GM12878 (cell line): ENCODE measurements around the gene NUBP1. TPM values are rescaled to one million over a fixed set of nuclear protein-coding genes. Genes with fewer than 3 reads are reported as not detected.

Experiments used
- ATAC-seq: fragments of 200-7000 bp; cut with Tn5 transposase; 3 replicates; pipeline ENCODE4 v1.9.1; 2020; ENCODE audit warnings: mild to moderate bottlenecking, moderate library complexity
- BruUV-seq: library from RNA; stranded (reverse); fragments of 400-500 nt; replicated peaks from 2 replicates; lab custom pipeline; 2021; lab: Mats Ljungman, UMichigan
- CTCF ChIA-PET: fragments of 300-600 bp; sonication (Branson Sonifier 250); formaldehyde crosslinking; extraction: SDS; loops from one replicate; lab custom pipeline; 2021; ENCODE audit warnings: inconsistent platforms; lab: Yijun Ruan, JAX
- POLR2A ChIA-PET: fragments of 350-600 bp; formaldehyde crosslinking; extraction: SDS; loops from one replicate; lab custom pipeline; 2021; ENCODE audit warnings: inconsistent platforms; lab: Charles Lee
- RAD21 ChIA-PET: fragments of 300-600 bp; sonication (Branson Sonifier 250); formaldehyde crosslinking; loops from one replicate; lab custom pipeline; 2023; ENCODE audit warnings: antibody characterized with exemption; ENCODE audit not compliant: unreplicated experiment; lab: Charles Lee
- SMC1A ChIA-PET: fragments of 300-600 bp; sonication (Branson Sonifier 250); formaldehyde crosslinking; loops from one replicate; lab custom pipeline; 2023; ENCODE audit not compliant: unreplicated experiment, uncharacterized antibody; lab: Charles Lee
- DNase-seq: peaks from one replicate; pipeline ENCODE4 v3.0.0-alpha.2; 2011; ENCODE audit warnings: low read depth, low spot score
- FAIRE-seq: peaks from 3 replicates; lab custom pipeline; 2011; peaks lifted over from hg19 to GRCh38; lab: Jason Lieb, UNC
- H2AFZ ChIP-seq: 2 replicates; pipeline ENCODE4 v1.6.0; 2011; ENCODE audit warnings: low read depth, low read length, control low read depth; ENCODE audit not compliant: control insufficient read depth
- H3K27ac ChIP-seq: 2 replicates; pipeline ENCODE4 v1.5.1; 2011; ENCODE audit warnings: control low read depth; ENCODE audit not compliant: control insufficient read depth, insufficient read depth
- H3K27me3 ChIP-seq, 2 experiments: replicated peaks in 1 of 2; 2 replicates each; pipeline versions ENCODE4 v1.6.0 to v1.6.1; 2011; ENCODE audit warnings: low read length in 1 of 2; ENCODE audit not compliant: control insufficient read depth in 2 of 2, insufficient read depth in 2 of 2
- H3K36me3 ChIP-seq, 2 experiments: 2 replicates each; pipeline ENCODE4 v1.5.1; 2011; ENCODE audit warnings: low read length in 1 of 2; ENCODE audit not compliant: control insufficient read depth in 2 of 2, insufficient read depth in 2 of 2
- H3K4me1 ChIP-seq: 2 replicates; pipeline ENCODE4 v1.6.1; 2011; ENCODE audit warnings: mild to moderate bottlenecking, low read length, moderate library complexity, mixed read lengths; ENCODE audit not compliant: control insufficient read depth, insufficient read depth
- H3K4me2 ChIP-seq: 2 replicates; pipeline ENCODE4 v1.6.0; 2011; ENCODE audit warnings: control low read depth; ENCODE audit not compliant: control insufficient read depth, insufficient read depth
- H3K4me3 ChIP-seq: fragments of 200-600 bp; sonication (generic); 2 replicates; pipeline ENCODE4 v1.5.1; 2016
- H3K79me2 ChIP-seq: 2 replicates; pipeline ENCODE4 v1.6.0; 2011; ENCODE audit warnings: low read length; ENCODE audit not compliant: control insufficient read depth, insufficient read depth
- H3K9ac ChIP-seq: 2 replicates; pipeline ENCODE4 v1.8.0; 2011; ENCODE audit warnings: low read length, control low read depth, mixed read lengths; ENCODE audit not compliant: control insufficient read depth, insufficient read depth
- H3K9me3 ChIP-seq: replicated peaks from 3 replicates; pipeline ENCODE4 v1.5.1; 2011; ENCODE audit warnings: mild to moderate bottlenecking, low read length; ENCODE audit not compliant: control insufficient read depth, insufficient read depth
- H4K20me1 ChIP-seq: 2 replicates; pipeline ENCODE4 v1.6.0; 2011; ENCODE audit not compliant: control insufficient read depth, insufficient read depth
- BHLHE40 ChIP-seq, 2 experiments: fragments of 450-650 bp in 1 of 2; IDR thresholded peaks; 2 replicates each; pipeline ENCODE4 v1.6.1; 2011 to 2017; ENCODE audit warnings: low read depth in 2 of 2, borderline replicate concordance in 1 of 2, improper control_type of control experiment in 1 of 2, low read length in 1 of 2, mild to moderate bottlenecking in 1 of 2
- CBX3 ChIP-seq: fragments of 200-600 bp; sonication (generic); IDR thresholded peaks from 2 replicates; pipeline ENCODE4 v1.6.1; 2016; ENCODE audit warnings: low read depth, borderline replicate concordance
- CEBPB ChIP-seq, 2 experiments: fragments of 150-350 bp in 1 of 2; IDR thresholded peaks; 2 replicates each; pipeline ENCODE4 v1.6.1; 2012 to 2014; ENCODE audit warnings: low read depth in 2 of 2, low read length in 2 of 2, borderline replicate concordance in 1 of 2, inconsistent platforms in 1 of 2
- FOXM1 ChIP-seq: IDR thresholded peaks from 2 replicates; pipeline ENCODE4 v1.6.1; 2012; ENCODE audit warnings: low read depth, mild to moderate bottlenecking, inconsistent platforms, low read length, moderate library complexity
- KLF5 ChIP-seq: fragments of 450-650 bp; IDR thresholded peaks from 2 replicates; pipeline ENCODE4 v1.6.1; 2014; ENCODE audit warnings: mild to moderate bottlenecking; ENCODE audit not compliant: partially characterized antibody
- MAX ChIP-seq: IDR thresholded peaks from 2 replicates; pipeline ENCODE4 v1.6.1; 2012; ENCODE audit warnings: low read depth, low read length, improper control_type of control experiment
- MTA2 ChIP-seq: fragments of 450-650 bp; IDR thresholded peaks from 2 replicates; pipeline ENCODE4 v1.6.1; 2016; ENCODE audit warnings: low read depth, mild to moderate bottlenecking, moderate library complexity
- NR2F1 ChIP-seq: fragments of 450-650 bp; conservative IDR thresholded peaks from 2 replicates; pipeline ENCODE4 v1.6.1; 2017; ENCODE audit warnings: mild to moderate bottlenecking
- PML ChIP-seq: IDR thresholded peaks from 2 replicates; pipeline ENCODE4 v1.6.1; 2012; ENCODE audit warnings: low read length, inconsistent platforms
- SMAD1 ChIP-seq: fragments of 450-650 bp; IDR thresholded peaks from 2 replicates; pipeline ENCODE4 v1.6.1; 2018; ENCODE audit warnings: mild to moderate bottlenecking, low read depth; ENCODE audit not compliant: partially characterized antibody
- YY1 ChIP-seq: IDR thresholded peaks from 2 replicates; pipeline ENCODE4 v1.6.1; 2011; ENCODE audit warnings: low read depth, mild to moderate bottlenecking, low read length
- ZBTB40 ChIP-seq: fragments of 450-650 bp; IDR thresholded peaks from 2 replicates; pipeline ENCODE4 v1.6.1; 2016; ENCODE audit warnings: mild to moderate bottlenecking, moderate library complexity, borderline replicate concordance
- WGBS: methylation state at CpG from one replicate; pipeline ENCODE4 v1.1.6; 2016; ENCODE audit warnings: low lambda C conversion rate; ENCODE audit not compliant: insufficient replicate concordance, insufficient coverage; ENCODE audit errors: missing lambda C conversion rate; 5-methylcytosine and 5-hydroxymethylcytosine counted together
- in situ Hi-C: fragments of 300-500 bp; cut with MboI; formaldehyde crosslinking; loops from 9 replicates; pipeline ENCODE4 v1.14.3; 2018; ENCODE audit warnings: mixed read lengths
- intact Hi-C: fragments of 100-400 bp; cut with micrococcal nuclease; formaldehyde crosslinking; loops from one replicate; pipeline ENCODE4 v1.14.2; 2022; ENCODE audit not compliant: unreplicated experiment
- polyA plus RNA-seq, 11 experiments: library from polyadenylated mRNA; depleted of rRNA in 4 of 11; unstranded in 6 of 11; stranded (reverse) in 5 of 11; fragments of >200 nt; fragmentation: Nextera tagmentation in 4 of 11; fragmentation: Illumina TruSeq in 1 of 11; extraction: Ambion mirVana in 4 of 11; extraction: Trizol in 1 of 11; gene quantifications; 1 replicate in 1 of 11; 2 replicates in 10 of 11; pipeline versions ENCODE4 v1.2.1 to v1.2.3, GENCODE V29; 2011 to 2016; ENCODE audit warnings: inconsistent platforms in 2 of 11, missing spikeins in 2 of 11, low read depth in 1 of 11
- total RNA-seq, 4 experiments: library from RNA; depleted of rRNA in 3 of 4; stranded (reverse); fragments of >200 nt in 3 of 4; fragmentation: Illumina TruSeq in 1 of 4; extraction: Trizol in 1 of 4; gene quantifications; 2 replicates each; pipeline versions ENCODE4 v1.2.1 to v1.2.3, GENCODE V29; 2013 to 2021
- TF ChIP-seq, protein P1 (sequence below): fragments of 450-650 bp; formaldehyde crosslinking; IDR thresholded peaks from 2 replicates; pipeline ENCODE4 v1.4.0; 2022; ENCODE audit warnings: mild to moderate bottlenecking, moderate library complexity
- TF ChIP-seq, protein P2 (sequence below): fragments of 450-650 bp; IDR thresholded peaks from 2 replicates; pipeline ENCODE4 v1.6.1; 2014; ENCODE audit warnings: mild to moderate bottlenecking

NUBP1 gene
- total and polyA plus RNA-seq, 10 of the 15 experiments (the other 5 are each of a cell fraction or from before 2014, with no cell fraction given), result 31.0 to 74.9 (median 58.3) TPM

DNA sequence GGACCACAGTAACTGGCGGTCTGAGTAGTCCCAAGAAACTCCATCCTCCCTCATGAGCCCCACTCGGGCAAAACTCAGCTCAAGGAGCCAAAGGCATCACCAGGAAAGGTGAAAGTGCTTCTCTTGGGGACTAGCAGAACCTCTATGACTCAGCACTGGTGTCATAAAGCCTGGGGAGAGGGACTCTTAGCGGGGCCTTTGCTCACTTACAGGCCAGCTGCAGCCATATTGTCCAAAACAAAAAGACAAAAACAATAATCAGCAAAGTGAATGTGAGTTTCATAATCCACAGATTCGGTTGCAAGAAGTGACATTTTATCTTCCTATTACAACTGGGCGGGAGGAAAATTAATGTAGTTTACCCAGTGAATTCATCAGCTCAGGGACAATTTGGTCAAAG lies 48.8 kb upstream of the NUBP1 start, which contains the start of gene TEKT5:
Gene TEKT5, minus strand, starts transcription at position 101 of the 400 bp plus-strand sequence. Its CDS starts 57 bp downstream, at position 44.
- Histone ChIP-seq H3K27me3 (no peaks in the 10 kb centered on the region), H3K27ac (no peak within 1 kb of the TSS), H2AFZ (no peak within 1 kb of the TSS), H3K4me2 (no peak within 1 kb of the TSS), H4K20me1 (no peaks in the 10 kb centered on the region), H3K9ac (no peak within 1 kb of the TSS), H3K9me3 (no peaks in the 10 kb centered on the region), H3K36me3 (no peaks in the 10 kb centered on the region), H3K4me1 (no peaks in the 10 kb centered on the region), H3K79me2 (no peaks in the 10 kb centered on the region), H3K4me3 (no peak within 1 kb of the TSS)
- ChIA-PET RAD21 (no interaction called here), SMC1A (interaction anchor here (1.2 kb wide), 1 partner anchor 180 kb away, joined by 3 read pairs; no protein-coding TSS in a partner anchor), POLR2A (no interaction called here), CTCF (no interaction called here)
- DNase-seq, result no peak
- intact Hi-C loops (no loop called here), in situ Hi-C loops (no loop called here)
- 18% methylated on average over 5 of the region's 5 CpGs for WGBS
- BruUV-seq, result no TSS peak
- peak; percentile 35; the same call in 1 of the 3 replicates for ATAC-seq
- FAIRE-seq, result no peak
- no peak for TF ChIP-seq BHLHE40 (IDR thresholded peaks at IDR 0.05; ENCODE audit: borderline replicate concordance in 1 of 2, low read depth in 2 of 2, low read length in 1 of 2)
- TF ChIP-seq NR2F1, result no peak
- TF ChIP-seq, protein P1, sequence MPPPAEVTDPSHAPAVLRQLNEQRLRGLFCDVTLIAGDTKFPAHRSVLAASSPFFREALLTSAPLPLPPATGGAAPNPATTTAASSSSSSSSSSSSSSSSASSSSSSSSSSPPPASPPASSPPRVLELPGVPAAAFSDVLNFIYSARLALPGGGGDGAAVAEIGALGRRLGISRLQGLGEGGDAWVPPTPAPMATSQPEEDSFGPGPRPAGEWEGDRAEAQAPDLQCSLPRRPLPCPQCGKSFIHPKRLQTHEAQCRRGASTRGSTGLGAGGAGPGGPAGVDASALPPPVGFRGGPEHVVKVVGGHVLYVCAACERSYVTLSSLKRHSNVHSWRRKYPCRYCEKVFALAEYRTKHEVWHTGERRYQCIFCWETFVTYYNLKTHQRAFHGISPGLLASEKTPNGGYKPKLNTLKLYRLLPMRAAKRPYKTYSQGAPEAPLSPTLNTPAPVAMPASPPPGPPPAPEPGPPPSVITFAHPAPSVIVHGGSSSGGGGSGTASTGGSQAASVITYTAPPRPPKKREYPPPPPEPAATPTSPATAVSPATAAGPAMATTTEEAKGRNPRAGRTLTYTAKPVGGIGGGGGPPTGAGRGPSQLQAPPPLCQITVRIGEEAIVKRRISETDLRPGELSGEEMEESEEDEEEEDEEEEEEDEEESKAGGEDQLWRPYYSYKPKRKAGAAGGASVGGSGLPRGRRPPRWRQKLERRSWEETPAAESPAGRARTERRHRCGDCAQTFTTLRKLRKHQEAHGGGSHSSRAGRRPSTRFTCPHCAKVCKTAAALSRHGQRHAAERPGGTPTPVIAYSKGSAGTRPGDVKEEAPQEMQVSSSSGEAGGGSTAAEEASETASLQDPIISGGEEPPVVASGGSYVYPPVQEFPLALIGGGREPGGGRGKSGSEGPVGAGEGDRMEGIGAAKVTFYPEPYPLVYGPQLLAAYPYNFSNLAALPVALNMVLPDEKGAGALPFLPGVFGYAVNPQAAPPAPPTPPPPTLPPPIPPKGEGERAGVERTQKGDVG (CRISPR knock-in tag), result no peak
- TF ChIP-seq MAX, result no peak
- no peak for TF ChIP-seq FOXM1
- TF ChIP-seq PML, result no peak
- no peak for TF ChIP-seq ZBTB40
- TF ChIP-seq CEBPB (IDR thresholded peaks at IDR 0.05; ENCODE audit: borderline replicate concordance in 1 of 2, low read depth in 2 of 2, low read length in 2 of 2), result no peak
- no peak for TF ChIP-seq SMAD1
- TF ChIP-seq MTA2, result no peak
- no peak for TF ChIP-seq CBX3
- no peak for TF ChIP-seq YY1
- TF ChIP-seq, protein P2, sequence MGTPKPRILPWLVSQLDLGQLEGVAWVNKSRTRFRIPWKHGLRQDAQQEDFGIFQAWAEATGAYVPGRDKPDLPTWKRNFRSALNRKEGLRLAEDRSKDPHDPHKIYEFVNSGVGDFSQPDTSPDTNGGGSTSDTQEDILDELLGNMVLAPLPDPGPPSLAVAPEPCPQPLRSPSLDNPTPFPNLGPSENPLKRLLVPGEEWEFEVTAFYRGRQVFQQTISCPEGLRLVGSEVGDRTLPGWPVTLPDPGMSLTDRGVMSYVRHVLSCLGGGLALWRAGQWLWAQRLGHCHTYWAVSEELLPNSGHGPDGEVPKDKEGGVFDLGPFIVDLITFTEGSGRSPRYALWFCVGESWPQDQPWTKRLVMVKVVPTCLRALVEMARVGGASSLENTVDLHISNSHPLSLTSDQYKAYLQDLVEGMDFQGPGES, result no peak
- TF ChIP-seq KLF5, result no peak
